Measurements from ENCODE around the gene IRF8. TPM values are rescaled to one million over a fixed set of nuclear protein-coding genes. Genes with fewer than 3 reads are reported as not detected.

IRF8 gene
- total and polyA plus RNA-seq, 2 of the 4 experiments (the other 2 are of a cell fraction) = not detected

DNA sequence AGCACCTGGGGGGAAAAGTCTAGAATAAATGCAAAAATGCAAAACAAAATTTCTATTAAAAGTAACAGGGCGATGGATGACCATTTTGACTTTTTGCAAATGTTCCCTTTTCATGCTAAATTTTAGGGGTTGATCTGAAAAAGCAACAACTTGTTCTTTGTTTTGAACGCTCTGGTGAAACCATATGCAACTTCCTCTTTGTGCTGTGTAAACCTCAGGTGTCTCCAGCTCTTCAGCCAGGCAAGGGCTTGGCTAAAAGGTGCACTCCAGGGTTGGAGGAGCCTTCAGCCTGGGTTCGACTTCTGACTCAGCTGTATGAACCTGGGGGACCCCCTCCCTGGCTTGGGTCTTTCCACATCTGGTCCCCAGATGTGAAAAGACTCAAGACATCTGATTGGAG lies 9.5 kb downstream of the IRF8 start:
- Histone ChIP-seq H3K9me3 (ENCODE audit: control insufficient read depth, insufficient read depth, low read length) (peaks cover 13% of the 10 kb centered on the region), H3K27ac (ENCODE audit: insufficient read depth, low read length) (no peak overlapping the region), H3K4me2 (ENCODE audit: low read depth, low read length) (no peak overlapping the region), H3K56ac (ENCODE audit: extremely low read depth, insufficient read depth, low read length) (no peak overlapping the region), H2BK120ac (ENCODE audit: low read depth, low read length) (no peak overlapping the region), H3K14ac (replicated peaks; ENCODE audit: low read depth, low read length) (no peak overlapping the region), H3K36me3 (ENCODE audit: control insufficient read depth, insufficient read depth, low read length) (no peaks in the 10 kb centered on the region), H3K9me1 (ENCODE audit: insufficient read depth, low read length) (no peaks in the 10 kb centered on the region), H2BK20ac (ENCODE audit: low read depth, low read length) (no peak overlapping the region), H2AK9ac (replicated peaks; ENCODE audit: low read depth, low read length, poor library complexity) (no peak overlapping the region), H4K8ac (ENCODE audit: low read depth in 2 of 2, low read length in 2 of 2) (no peak overlapping the region), H3K27me3 (ENCODE audit: control insufficient read depth, insufficient read depth, low read length) (peaks cover 69% of the 10 kb centered on the region), H4K91ac (ENCODE audit: insufficient read depth, low read depth, low read length) (no peak overlapping the region), H3K23ac (ENCODE audit: low read depth, low read length) (no peak overlapping the region), H2BK15ac (ENCODE audit: low read depth, low read length) (no peak overlapping the region), H3K79me1 (ENCODE audit: low read depth in 1 of 2, low read length in 2 of 2) (no peaks in the 10 kb centered on the region), H4K5ac (ENCODE audit: low read depth, low read length) (no peak overlapping the region), H2AFZ (replicated peaks; ENCODE audit: low read length, poor library complexity) (no peak overlapping the region), H3K4me3 (ENCODE audit: insufficient read depth, low read depth, low read length) (no peak overlapping the region), H3K18ac (ENCODE audit: low read depth, low read length) (no peak overlapping the region), H2BK5ac (ENCODE audit: low read depth, low read length, poor library complexity, severe bottlenecking) (no peak overlapping the region), H3K4me1 (ENCODE audit: control insufficient read depth, insufficient read depth, low read length) (peaks cover 4% of the 10 kb centered on the region; the same call in 1 of the 2 replicates), H4K20me1 (ENCODE audit: insufficient read depth, low read length) (no peaks in the 10 kb centered on the region), H3K4ac (ENCODE audit: low read depth, low read length) (no peak overlapping the region), H3K9ac (ENCODE audit: low read depth, low read length) (no peak overlapping the region), H2AK5ac (ENCODE audit: low read depth, low read length) (no peak overlapping the region)
- ChIA-PET POLR2A (ENCODE audit: unreplicated experiment) (no interaction called here), CTCF (no interaction called here)
- ATAC-seq (ENCODE audit: low read depth) = no peak
- dilution Hi-C loops (cut with HindIII; ENCODE audit: low sequenced_read_pairs, unreplicated experiment) (no loop called here), in situ Hi-C loops (cut with MboI; ENCODE audit: low sequenced_read_pairs) (no loop called here), intact Hi-C loops (cut with micrococcal nuclease) (no loop called here)
- no peak for DNase-seq
- no peak for TF ChIP-seq USF2 (IDR thresholded peaks at IDR 0.05; ENCODE audit: low read depth, low read length)
- no peak for TF ChIP-seq CEBPB (IDR thresholded peaks at IDR 0.05; ENCODE audit: low read depth, low read length)
- TF ChIP-seq, protein P1, sequence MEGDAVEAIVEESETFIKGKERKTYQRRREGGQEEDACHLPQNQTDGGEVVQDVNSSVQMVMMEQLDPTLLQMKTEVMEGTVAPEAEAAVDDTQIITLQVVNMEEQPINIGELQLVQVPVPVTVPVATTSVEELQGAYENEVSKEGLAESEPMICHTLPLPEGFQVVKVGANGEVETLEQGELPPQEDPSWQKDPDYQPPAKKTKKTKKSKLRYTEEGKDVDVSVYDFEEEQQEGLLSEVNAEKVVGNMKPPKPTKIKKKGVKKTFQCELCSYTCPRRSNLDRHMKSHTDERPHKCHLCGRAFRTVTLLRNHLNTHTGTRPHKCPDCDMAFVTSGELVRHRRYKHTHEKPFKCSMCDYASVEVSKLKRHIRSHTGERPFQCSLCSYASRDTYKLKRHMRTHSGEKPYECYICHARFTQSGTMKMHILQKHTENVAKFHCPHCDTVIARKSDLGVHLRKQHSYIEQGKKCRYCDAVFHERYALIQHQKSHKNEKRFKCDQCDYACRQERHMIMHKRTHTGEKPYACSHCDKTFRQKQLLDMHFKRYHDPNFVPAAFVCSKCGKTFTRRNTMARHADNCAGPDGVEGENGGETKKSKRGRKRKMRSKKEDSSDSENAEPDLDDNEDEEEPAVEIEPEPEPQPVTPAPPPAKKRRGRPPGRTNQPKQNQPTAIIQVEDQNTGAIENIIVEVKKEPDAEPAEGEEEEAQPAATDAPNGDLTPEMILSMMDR (conservative IDR thresholded peaks at IDR 0.05; ENCODE audit: low read depth, low read length) = no peak
- no peak for TF ChIP-seq RFX5 (IDR thresholded peaks at IDR 0.05; ENCODE audit: low read depth, low read length)
- TF ChIP-seq MAFK (IDR thresholded peaks at IDR 0.05; ENCODE audit: low read depth, low read length) = no peak
- no peak for TF ChIP-seq NFE2L2 (IDR thresholded peaks at IDR 0.05; ENCODE audit: low read depth, low read length)
- no peak for TF ChIP-seq CHD1 (IDR thresholded peaks at IDR 0.05; ENCODE audit: low read depth, low read length)
- TF ChIP-seq POLR2A (IDR thresholded peaks at IDR 0.05; ENCODE audit: low read depth, low read length) = no peak
- no peak for TF ChIP-seq BHLHE40 (IDR thresholded peaks at IDR 0.05; ENCODE audit: low read depth, low read length)
- TF ChIP-seq MXI1 (IDR thresholded peaks at IDR 0.05; ENCODE audit: borderline replicate concordance, low read depth, low read length) = no peak
- no peak for TF ChIP-seq MAZ (IDR thresholded peaks at IDR 0.05; ENCODE audit: borderline replicate concordance, low read depth, low read length)
- TF ChIP-seq FOS (IDR thresholded peaks at IDR 0.05; ENCODE audit: low read depth, low read length) = no peak
- no peak for TF ChIP-seq SMC3 (IDR thresholded peaks at IDR 0.05; ENCODE audit: low read depth, low read length)
- TF ChIP-seq RCOR1 (IDR thresholded peaks at IDR 0.05; ENCODE audit: insufficient replicate concordance, low read length) = no peak
- no peak for TF ChIP-seq RAD21 (IDR thresholded peaks at IDR 0.05; ENCODE audit: low read length)
- no peak for TF ChIP-seq ELK1 (IDR thresholded peaks at IDR 0.05; ENCODE audit: borderline replicate concordance, low read depth, low read length)
- 33% methylated on average over 1 of the region's 3 CpGs; no CpG with 5 or more reads in 1 of the 2 experiments for WGBS, 2 experiments (ENCODE audit: extremely low coverage in 2 of 2, insufficient read length in 1 of 2)
- no TSS peak for BruUV-seq (replicated peaks)
